HepG2 (cell line): Measurements from ENCODE around the gene FAT1. TPM values are rescaled to one million over a fixed set of nuclear protein-coding genes. Genes with fewer than 3 reads are reported as not detected.

Experiments used
- CBFB ChIP-seq: sonication (generic); formaldehyde crosslinking; IDR thresholded peaks from 2 replicates; pipeline ENCODE4 v1.4.0; 2020; ENCODE audit warnings: missing genetic modification reagents
- ELF3 ChIP-seq: IDR thresholded peaks from 2 replicates; pipeline ENCODE4 v1.6.1; 2016; ENCODE audit warnings: missing genetic modification reagents, missing compliant biosample characterization
- GATA4 ChIP-seq: sonication (generic); IDR thresholded peaks from 2 replicates; pipeline ENCODE4 v1.6.1; 2016; ENCODE audit warnings: antibody characterized with exemption, low read depth, borderline replicate concordance
- HOXA3 ChIP-seq: sonication (generic); formaldehyde crosslinking; IDR thresholded peaks from 2 replicates; pipeline ENCODE4 v1.5.0; 2020; ENCODE audit warnings: missing genetic modification reagents
- LCORL ChIP-seq, 2 experiments: fragments of 450-650 bp in 1 of 2; sonication (generic) in 1 of 2; formaldehyde crosslinking in 1 of 2; IDR thresholded peaks; 2 replicates each; pipeline versions ENCODE4 v1.5.0 to v1.6.1; 2017 to 2020; ENCODE audit warnings: antibody characterized with exemption in 1 of 2, missing genetic modification reagents in 1 of 2
- MYNN ChIP-seq: sonication (generic); formaldehyde crosslinking; IDR thresholded peaks from 2 replicates; pipeline ENCODE4 v1.4.0; 2020; ENCODE audit warnings: mild to moderate bottlenecking, low read depth, missing genetic modification reagents
- NCOA5 ChIP-seq: sonication (generic); formaldehyde crosslinking; IDR thresholded peaks from 2 replicates; pipeline ENCODE4 v1.4.0; 2020; ENCODE audit warnings: missing genetic modification reagents
- PHB2 ChIP-seq: fragments of 450-650 bp; IDR thresholded peaks from 2 replicates; pipeline ENCODE4 v1.6.1; 2018; ENCODE audit not compliant: partially characterized antibody
- PHF8 ChIP-seq: sonication (generic); formaldehyde crosslinking; IDR thresholded peaks from 2 replicates; pipeline ENCODE4 v1.5.0; 2020; ENCODE audit warnings: missing genetic modification reagents
- PTBP1 ChIP-seq: fragments of 200-400 bp; formaldehyde crosslinking; IDR thresholded peaks from 2 replicates; pipeline ENCODE4 v1.6.1; 2018; ENCODE audit warnings: low read length, low read depth; ENCODE audit not compliant: poor library complexity, severe bottlenecking
- RFX5 ChIP-seq: IDR thresholded peaks from 2 replicates; pipeline ENCODE4 v1.6.1; 2011; ENCODE audit warnings: low read depth, low read length, improper control_type of control experiment
- ZFP82 ChIP-seq: sonication (generic); formaldehyde crosslinking; IDR thresholded peaks from 2 replicates; pipeline ENCODE4 v1.5.1; 2020; ENCODE audit warnings: mild to moderate bottlenecking, missing genetic modification reagents, borderline replicate concordance
- ZNF121 ChIP-seq: sonication (generic); formaldehyde crosslinking; IDR thresholded peaks from 2 replicates; pipeline ENCODE4 v1.5.0; 2020; ENCODE audit warnings: mild to moderate bottlenecking, missing genetic modification reagents
- ZNF124 ChIP-seq: sonication (generic); formaldehyde crosslinking; IDR thresholded peaks from 2 replicates; pipeline ENCODE4 v1.4.0; 2020; ENCODE audit warnings: missing genetic modification reagents
- ZNF232 ChIP-seq: sonication (generic); formaldehyde crosslinking; IDR thresholded peaks from 2 replicates; pipeline ENCODE4 v1.4.0; 2020; ENCODE audit warnings: missing genetic modification reagents, borderline replicate concordance
- ZNF333 ChIP-seq: sonication (generic); formaldehyde crosslinking; IDR thresholded peaks from 2 replicates; pipeline ENCODE4 v1.4.0; 2020; ENCODE audit warnings: mild to moderate bottlenecking, missing genetic modification reagents, borderline replicate concordance
- ZNF432 ChIP-seq: sonication (generic); formaldehyde crosslinking; IDR thresholded peaks from 2 replicates; pipeline ENCODE4 v1.5.0; 2020; ENCODE audit warnings: missing genetic modification reagents, mild to moderate bottlenecking, borderline replicate concordance
- ZNF530 ChIP-seq: sonication (generic); formaldehyde crosslinking; IDR thresholded peaks from 2 replicates; pipeline ENCODE4 v1.5.0; 2020; ENCODE audit warnings: low read depth, mild to moderate bottlenecking, missing genetic modification reagents
- ZNF562 ChIP-seq: sonication (generic); formaldehyde crosslinking; IDR thresholded peaks from 2 replicates; pipeline ENCODE4 v1.8.0; 2022; ENCODE audit warnings: missing genetic modification reagents, borderline replicate concordance
- ZNF660 ChIP-seq: sonication (generic); formaldehyde crosslinking; IDR thresholded peaks from 2 replicates; pipeline ENCODE4 v1.5.1; 2020; ENCODE audit warnings: mild to moderate bottlenecking, low read depth, missing genetic modification reagents, borderline replicate concordance
- ZSCAN31 ChIP-seq: sonication (generic); formaldehyde crosslinking; IDR thresholded peaks from 2 replicates; pipeline ENCODE4 v1.5.0; 2020; ENCODE audit warnings: low read depth, mild to moderate bottlenecking, missing genetic modification reagents
- polyA plus RNA-seq, 8 experiments: library from polyadenylated mRNA; depleted of rRNA in 3 of 8; stranded (reverse) in 7 of 8; unstranded in 1 of 8; fragments of >200 nt; fragmentation: Illumina TruSeq in 4 of 8; extraction: Trizol in 4 of 8; gene quantifications; 2 replicates each; pipeline versions ENCODE4 v1.2.1 to v1.2.3, GENCODE V29; 2011 to 2016; ENCODE audit warnings: low read depth in 4 of 8, missing spikeins in 1 of 8, mixed read lengths in 1 of 8; ENCODE audit not compliant: insufficient read depth in 1 of 8
- total RNA-seq, 5 experiments: library from RNA; depleted of rRNA; stranded (reverse); fragments of >200 nt; fragmentation: Illumina TruSeq; extraction: Trizol; gene quantifications; 2 replicates each; pipeline ENCODE4 v1.2.3, GENCODE V29; 2016; ENCODE audit warnings: low read depth in 1 of 5
- TF ChIP-seq, protein P1 (sequence below): sonication (generic); formaldehyde crosslinking; IDR thresholded peaks from 2 replicates; pipeline ENCODE4 v1.4.0; 2020; ENCODE audit warnings: missing genetic modification reagents; ENCODE audit errors: not compliant biosample characterization
- TF ChIP-seq, protein P2 (sequence below), 2 experiments: fragments of 450-650 bp in 1 of 2; sonication (generic) in 1 of 2; formaldehyde crosslinking; IDR thresholded peaks; 2 replicates each; pipeline versions ENCODE4 v1.5.0 to v1.8.0; 2020 to 2022; ENCODE audit warnings: mild to moderate bottlenecking in 1 of 2, missing genetic modification reagents in 1 of 2
- TF ChIP-seq, protein P3 (sequence below): sonication (generic); formaldehyde crosslinking; IDR thresholded peaks from 2 replicates; pipeline ENCODE4 v1.5.1; 2020; ENCODE audit warnings: mild to moderate bottlenecking, moderate library complexity, missing genetic modification reagents
- TF ChIP-seq, protein P4 (sequence below): sonication (generic); formaldehyde crosslinking; IDR thresholded peaks from 2 replicates; pipeline ENCODE4 v1.5.0; 2020; ENCODE audit warnings: mild to moderate bottlenecking, missing genetic modification reagents

FAT1 gene
- total and polyA plus RNA-seq, 2 of the 13 experiments (the other 11 are each of a cell fraction or from before 2014, with no cell fraction given), result 185 to 216 TPM

DNA sequence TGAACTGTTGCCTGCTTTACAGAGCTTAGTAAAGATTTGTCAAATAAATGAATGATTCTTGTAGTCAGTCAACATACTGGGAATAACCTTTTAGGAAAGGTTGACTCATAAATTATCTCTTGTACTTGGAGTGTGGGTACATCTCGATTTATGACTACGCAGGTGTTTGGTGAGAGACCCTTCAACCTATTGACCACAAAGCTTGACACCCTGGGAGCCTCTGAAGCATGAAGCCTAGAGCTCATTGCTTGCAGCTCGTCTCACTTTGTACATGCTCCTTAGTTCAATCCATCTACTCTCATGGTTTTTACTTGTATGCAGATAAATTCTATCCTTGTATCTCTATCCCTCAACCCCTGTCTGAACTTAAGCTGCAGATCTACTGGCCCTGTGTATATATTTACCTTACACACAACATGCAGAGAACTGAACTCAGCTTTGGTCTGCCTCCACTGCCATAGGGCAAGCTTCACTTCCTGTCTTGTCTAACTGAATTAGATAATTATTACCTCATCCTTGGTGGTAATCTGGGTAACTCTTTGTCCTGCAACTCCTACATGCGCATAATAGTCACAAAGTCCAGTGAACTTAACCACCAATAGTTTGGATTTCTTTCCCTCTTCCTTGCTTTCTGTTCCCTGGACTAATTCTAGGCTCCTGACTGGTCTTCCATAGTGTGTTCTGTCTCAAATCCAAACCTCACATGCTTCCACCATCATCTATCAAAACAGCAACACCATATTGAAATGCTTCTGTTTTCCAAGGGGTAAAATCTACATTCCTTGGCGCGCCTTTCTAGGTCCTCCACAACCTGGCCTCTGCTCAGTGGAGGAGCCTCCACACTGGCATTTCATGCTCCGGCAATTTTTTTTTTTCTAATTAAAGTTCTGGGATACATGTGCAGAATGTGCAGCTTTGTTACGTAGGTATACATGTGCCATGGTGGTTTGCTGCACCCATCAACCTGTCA lies 32.2 kb upstream of the FAT1 start (continued):
- TF ChIP-seq ZNF530, result no peak
- no peak for TF ChIP-seq ZNF660 (CRISPR knock-in tag)
- peak; percentile 94 for TF ChIP-seq ELF3 (CRISPR knock-in tag)
- TF ChIP-seq NCOA5 (CRISPR knock-in tag), result no peak
- TF ChIP-seq LCORL (IDR thresholded peaks at IDR 0.05), result peak; percentile 44; the same call in 1 of the 2 replicates
- TF ChIP-seq LCORL (CRISPR knock-in tag; IDR thresholded peaks at IDR 0.05), result peak; percentile 75
- TF ChIP-seq PTBP1, result no peak
- no peak for TF ChIP-seq CBFB (CRISPR knock-in tag)
- no peak for TF ChIP-seq PHF8 (CRISPR knock-in tag)
- TF ChIP-seq RFX5, result no peak
- TF ChIP-seq ZNF232 (CRISPR knock-in tag), result no peak
- peak; percentile 78 for TF ChIP-seq ZNF124 (CRISPR knock-in tag)
- TF ChIP-seq, protein P1, sequence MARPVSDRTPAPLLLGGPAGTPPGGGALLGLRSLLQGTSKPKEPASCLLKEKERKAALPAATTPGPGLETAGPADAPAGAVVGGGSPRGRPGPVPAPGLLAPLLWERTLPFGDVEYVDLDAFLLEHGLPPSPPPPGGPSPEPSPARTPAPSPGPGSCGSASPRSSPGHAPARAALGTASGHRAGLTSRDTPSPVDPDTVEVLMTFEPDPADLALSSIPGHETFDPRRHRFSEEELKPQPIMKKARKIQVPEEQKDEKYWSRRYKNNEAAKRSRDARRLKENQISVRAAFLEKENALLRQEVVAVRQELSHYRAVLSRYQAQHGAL (CRISPR knock-in tag), result no peak
- TF ChIP-seq PHB2, result no peak
- TF ChIP-seq ZSCAN31 (CRISPR knock-in tag), result 0 out of 2 replicates have a peak, but pooled peaks have one; percentile 23
- TF ChIP-seq, protein P2, sequence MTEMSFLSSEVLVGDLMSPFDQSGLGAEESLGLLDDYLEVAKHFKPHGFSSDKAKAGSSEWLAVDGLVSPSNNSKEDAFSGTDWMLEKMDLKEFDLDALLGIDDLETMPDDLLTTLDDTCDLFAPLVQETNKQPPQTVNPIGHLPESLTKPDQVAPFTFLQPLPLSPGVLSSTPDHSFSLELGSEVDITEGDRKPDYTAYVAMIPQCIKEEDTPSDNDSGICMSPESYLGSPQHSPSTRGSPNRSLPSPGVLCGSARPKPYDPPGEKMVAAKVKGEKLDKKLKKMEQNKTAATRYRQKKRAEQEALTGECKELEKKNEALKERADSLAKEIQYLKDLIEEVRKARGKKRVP (CRISPR knock-in tag; IDR thresholded peaks at IDR 0.05), result peak in 1 of 2 experiments; percentile 77; a peak in 2 of 4 replicates
- no peak for TF ChIP-seq ZNF432 (CRISPR knock-in tag)
- TF ChIP-seq ZNF121 (CRISPR knock-in tag), result no peak
- TF ChIP-seq ZNF562 (CRISPR knock-in tag), result no peak
- TF ChIP-seq GATA4, result peak; percentile 78; the same call in 1 of the 2 replicates
- TF ChIP-seq, protein P3, sequence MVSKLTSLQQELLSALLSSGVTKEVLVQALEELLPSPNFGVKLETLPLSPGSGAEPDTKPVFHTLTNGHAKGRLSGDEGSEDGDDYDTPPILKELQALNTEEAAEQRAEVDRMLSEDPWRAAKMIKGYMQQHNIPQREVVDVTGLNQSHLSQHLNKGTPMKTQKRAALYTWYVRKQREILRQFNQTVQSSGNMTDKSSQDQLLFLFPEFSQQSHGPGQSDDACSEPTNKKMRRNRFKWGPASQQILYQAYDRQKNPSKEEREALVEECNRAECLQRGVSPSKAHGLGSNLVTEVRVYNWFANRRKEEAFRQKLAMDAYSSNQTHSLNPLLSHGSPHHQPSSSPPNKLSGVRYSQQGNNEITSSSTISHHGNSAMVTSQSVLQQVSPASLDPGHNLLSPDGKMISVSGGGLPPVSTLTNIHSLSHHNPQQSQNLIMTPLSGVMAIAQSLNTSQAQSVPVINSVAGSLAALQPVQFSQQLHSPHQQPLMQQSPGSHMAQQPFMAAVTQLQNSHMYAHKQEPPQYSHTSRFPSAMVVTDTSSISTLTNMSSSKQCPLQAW (CRISPR knock-in tag), result peak; percentile 99
- TF ChIP-seq MYNN, result no peak
- no peak for TF ChIP-seq ZNF333 (CRISPR knock-in tag)
- TF ChIP-seq, protein P4, sequence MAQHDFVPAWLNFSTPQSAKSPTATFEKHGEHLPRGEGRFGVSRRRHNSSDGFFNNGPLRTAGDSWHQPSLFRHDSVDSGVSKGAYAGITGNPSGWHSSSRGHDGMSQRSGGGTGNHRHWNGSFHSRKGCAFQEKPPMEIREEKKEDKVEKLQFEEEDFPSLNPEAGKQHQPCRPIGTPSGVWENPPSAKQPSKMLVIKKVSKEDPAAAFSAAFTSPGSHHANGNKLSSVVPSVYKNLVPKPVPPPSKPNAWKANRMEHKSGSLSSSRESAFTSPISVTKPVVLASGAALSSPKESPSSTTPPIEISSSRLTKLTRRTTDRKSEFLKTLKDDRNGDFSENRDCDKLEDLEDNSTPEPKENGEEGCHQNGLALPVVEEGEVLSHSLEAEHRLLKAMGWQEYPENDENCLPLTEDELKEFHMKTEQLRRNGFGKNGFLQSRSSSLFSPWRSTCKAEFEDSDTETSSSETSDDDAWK (CRISPR knock-in tag), result no peak
- no peak for TF ChIP-seq ZFP82
- peak; percentile 76 for TF ChIP-seq HOXA3 (CRISPR knock-in tag)
